ENCODE measurements around the gene MRPL58. TPM values are rescaled to one million over a fixed set of nuclear protein-coding genes. Genes with fewer than 3 reads are reported as not detected.
"Not testable (repeated sequence)": the region's sequence is repeated elsewhere in the genome, so short reads cannot be mapped to it uniquely, and the experiment has no call there.

Gene MRPL58
- polyA plus RNA-seq, 12 donors: 13.8 to 23.6 (median 22.2) TPM; not detected in 1

- DNase-seq: no peak
Measured at GRCh38 chr17:75044716-75045115, 32.2 kb downstream of the MRPL58 start.

GRCh38 chr17:75045946-75046406 is 33.5 kb downstream of the MRPL58 start:
- not testable (repeated sequence) for DNase-seq

GRCh38 chr17:75046407-75047289 is 34.2 kb downstream of the MRPL58 start, which contains the start of the genes ATP5PD and KCTD2:
Gene ATP5PD, minus strand, starts transcription at chr17:75046969. Its CDS starts 4,319 bp downstream, at chr17:75042650.
Gene KCTD2, plus strand, starts transcription at chr17:75047225. Its CDS starts 26 bp downstream, at chr17:75047251.
- DNase-seq: peak; percentile 98

GRCh38 chr17:75047398-75048098 is 35.1 kb downstream of the MRPL58 start:
- DNase-seq: no peak

GRCh38 chr17:75048249-75048878 is 35.9 kb downstream of the MRPL58 start:
- DNase-seq: no peak

- DNase-seq: no peak
Measured at GRCh38 chr17:75049057-75049456, 36.6 kb downstream of the MRPL58 start.

GRCh38 chr17:75049706-75050105 is 37.2 kb downstream of the MRPL58 start:
- no peak for DNase-seq

- DNase-seq: no peak
Measured at GRCh38 chr17:75051941-75052340, 39.5 kb downstream of the MRPL58 start.

GRCh38 chr17:75059369-75060345 is 47.2 kb downstream of the MRPL58 start:
- peak; percentile 71 for DNase-seq

- no peak for DNase-seq
Measured at GRCh38 chr17:75060434-75061054, 48.1 kb downstream of the MRPL58 start.

GRCh38 chr17:75061055-75061438 is 48.6 kb downstream of the MRPL58 start:
- no peak for DNase-seq

- no peak for DNase-seq
Measured at GRCh38 chr17:75061618-75062017, 49.1 kb downstream of the MRPL58 start.

- DNase-seq: no peak
Measured at GRCh38 chr17:75063201-75063600, 50.7 kb downstream of the MRPL58 start.

- no peak for DNase-seq
Measured at GRCh38 chr17:75063626-75064025, 51.2 kb downstream of the MRPL58 start.

- DNase-seq: no peak
Measured at GRCh38 chr17:75064040-75064439, 51.6 kb downstream of the MRPL58 start.

- no peak for DNase-seq
Measured at GRCh38 chr17:75064460-75064859, 52.0 kb downstream of the MRPL58 start.

- no peak for DNase-seq
Measured at GRCh38 chr17:75064867-75065561, 52.5 kb downstream of the MRPL58 start.

GRCh38 chr17:75065562-75066151 is 53.2 kb downstream of the MRPL58 start:
- DNase-seq: no peak

GRCh38 chr17:75067856-75068255 is 55.4 kb downstream of the MRPL58 start:
- no peak for DNase-seq

All from muscle of arm (tissue), 12 donors.